Stimulated activated naive CD8-positive, alpha-beta T cell treated with anti-CD3 and anti-CD28 coated beads, Interleukin-15, amount 100 ng/mL, for 72 hours (primary cell): ENCODE results near the gene PAM.

ENCODE experiments used
- ATAC-seq: fragments of 150-1000 bp; cut with Tn5 transposase; 2 replicates; pipeline ENCODE4 v1.10.0; 2021; ENCODE audit warnings: mild to moderate bottlenecking, moderate library complexity
- DNase-seq, 2 donors: peaks; one replicate each; pipeline ENCODE4 v3.0.0; 2021 to 2022
- H3K27ac Mint-ChIP-seq, 2 donors: one replicate each; pipeline ENCODE4 v1.8.0; 2022; ENCODE audit warnings: mild to moderate bottlenecking in 2 of 2, mixed read lengths in 2 of 2, moderate library complexity in 2 of 2
- H3K27me3 Mint-ChIP-seq: one replicate; pipeline ENCODE4 v1.8.0; 2022; ENCODE audit warnings: mixed read lengths
- H3K4me1 Mint-ChIP-seq: one replicate; pipeline ENCODE4 v1.8.0; 2022; ENCODE audit warnings: mild to moderate bottlenecking, mixed read lengths
- H3K4me3 Mint-ChIP-seq, 2 donors: one replicate each; pipeline ENCODE4 v1.8.0; 2022; ENCODE audit warnings: mild to moderate bottlenecking in 2 of 2, mixed read lengths in 2 of 2, moderate library complexity in 1 of 2
- H3K9me3 Mint-ChIP-seq, 2 donors: one replicate each; pipeline ENCODE4 v1.8.0; 2022; ENCODE audit warnings: mixed read lengths in 2 of 2

PAM gene

DNA sequence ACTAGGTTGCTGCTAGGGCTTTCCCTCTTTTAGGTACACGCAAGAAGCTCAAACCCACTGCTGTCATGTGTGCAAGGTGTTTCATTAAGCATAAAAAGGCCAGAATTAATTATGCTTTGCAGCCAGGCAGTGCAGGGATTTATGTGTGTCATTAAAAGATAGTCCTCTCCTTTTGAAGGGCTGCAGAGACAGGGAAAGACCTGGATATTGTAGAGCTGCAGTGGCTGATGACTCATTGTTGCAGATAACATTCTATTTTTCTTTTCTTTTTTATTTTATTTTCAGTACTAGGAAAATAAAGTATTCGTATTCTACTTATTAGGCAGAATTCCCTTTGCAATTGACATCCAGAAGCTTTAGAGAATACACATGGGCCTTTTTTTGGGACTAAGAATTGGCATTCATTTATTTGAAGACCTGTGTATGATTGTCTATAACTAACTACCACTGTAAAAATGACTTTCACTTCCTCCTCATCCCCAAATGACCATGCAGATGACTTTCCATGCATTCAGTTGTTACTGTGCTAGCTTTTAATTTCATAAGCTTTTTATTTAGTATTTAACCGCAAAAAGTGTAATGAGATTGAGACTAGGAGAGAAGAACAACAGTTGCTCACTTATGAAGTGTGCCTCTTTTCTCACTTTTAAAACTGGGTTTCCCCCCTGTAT lies 113.0 kb downstream of the PAM start:
- H3K4me3 Mint-ChIP-seq = no peak overlapping the region
- no peak for ATAC-seq
- no peak overlapping the region for H3K27ac Mint-ChIP-seq
- DNase-seq = no peak
- peaks cover 15% of the 10 kb centered on the region for H3K4me1 Mint-ChIP-seq
- H3K27me3 Mint-ChIP-seq = peaks cover 17% of the 10 kb centered on the region
- no peaks in the 10 kb centered on the region for H3K9me3 Mint-ChIP-seq

- peaks cover 15% of the 10 kb centered on the region for H3K4me1 Mint-ChIP-seq
- no peaks in the 10 kb centered on the region for H3K9me3 Mint-ChIP-seq
- ATAC-seq (no peak), DNase-seq (no peak)
- no peak overlapping the region for H3K27ac Mint-ChIP-seq
- peaks cover 17% of the 10 kb centered on the region for H3K27me3 Mint-ChIP-seq
- no peak overlapping the region for H3K4me3 Mint-ChIP-seq
These were observed 114.1 kb downstream of the PAM start for GRCh38 chr5:102869230-102869629.

DNA sequence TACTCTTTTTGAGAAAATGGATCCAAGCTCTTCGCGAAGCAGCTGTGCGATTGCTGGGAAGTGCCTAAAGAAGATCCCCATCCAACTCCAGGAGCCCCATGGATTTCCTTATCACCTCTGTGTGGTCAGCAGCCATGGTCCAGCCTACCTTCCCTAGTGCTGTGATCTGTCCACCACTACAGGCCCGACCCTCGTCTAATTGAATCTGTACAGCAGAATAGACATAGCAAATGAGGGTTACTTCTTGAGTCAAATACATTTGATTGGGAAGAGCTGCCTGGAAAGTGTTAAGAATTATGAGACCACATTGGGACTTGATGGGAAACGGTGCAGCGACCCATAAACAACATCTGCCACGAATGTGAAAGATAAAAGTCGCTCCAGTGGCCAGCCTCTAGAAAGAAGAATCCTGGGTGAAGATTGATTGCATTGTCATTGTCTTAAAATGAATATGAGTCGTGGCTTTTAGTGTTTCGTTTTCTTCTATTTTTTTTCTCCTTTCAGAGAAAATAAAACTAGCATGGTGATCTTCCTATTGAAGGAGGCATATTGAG lies 118.4 kb downstream of the PAM start:
- ATAC-seq = no peak
- no peak for DNase-seq
- H3K27me3 Mint-ChIP-seq = no peaks in the 10 kb centered on the region
- no peak overlapping the region for H3K4me3 Mint-ChIP-seq
- no peaks in the 10 kb centered on the region for H3K9me3 Mint-ChIP-seq
- no peak overlapping the region for H3K27ac Mint-ChIP-seq
- no peaks in the 10 kb centered on the region for H3K4me1 Mint-ChIP-seq

- DNase-seq (no peak), ATAC-seq (no peak)
- no peak overlapping the region for H3K27ac Mint-ChIP-seq
- no peak overlapping the region for H3K4me3 Mint-ChIP-seq
- no peaks in the 10 kb centered on the region for H3K9me3 Mint-ChIP-seq
- no peaks in the 10 kb centered on the region for H3K4me1 Mint-ChIP-seq
- no peaks in the 10 kb centered on the region for H3K27me3 Mint-ChIP-seq
These were observed 118.9 kb downstream of the PAM start for GRCh38 chr5:102874054-102874453.

GRCh38 chr5:102875721-102876123 lies 120.6 kb downstream of the PAM start:
- Mint-ChIP-seq H3K27me3 (no peaks in the 10 kb centered on the region), H3K27ac (no peak overlapping the region), H3K4me1 (no peaks in the 10 kb centered on the region), H3K4me3 (no peak overlapping the region), H3K9me3 (no peaks in the 10 kb centered on the region)
- no peak for DNase-seq
- no peak for ATAC-seq

DNA sequence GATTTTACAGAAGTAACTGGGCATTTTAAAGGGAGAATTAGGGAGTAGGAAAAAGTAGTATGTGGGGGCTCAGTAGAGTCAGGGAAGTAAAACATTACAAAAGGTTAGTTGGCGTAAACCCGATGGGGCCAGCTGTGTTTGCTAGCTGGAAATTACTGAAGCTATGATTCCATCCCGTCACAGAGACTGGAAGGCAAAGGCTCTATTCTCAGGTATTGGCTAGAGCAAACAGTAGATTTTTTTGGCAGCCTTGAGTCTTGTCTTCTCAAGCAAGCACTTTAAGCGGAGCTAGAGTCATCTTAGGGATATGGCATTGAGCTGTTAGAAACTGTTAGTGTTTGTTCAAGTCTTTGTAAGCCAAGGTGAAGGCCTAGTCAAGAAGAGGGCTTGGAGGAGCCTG lies 121.5 kb downstream of the PAM start:
- Mint-ChIP-seq H3K27ac (no peak overlapping the region), H3K4me1 (no peaks in the 10 kb centered on the region), H3K4me3 (no peak overlapping the region), H3K27me3 (no peaks in the 10 kb centered on the region), H3K9me3 (no peaks in the 10 kb centered on the region)
- ATAC-seq (no peak), DNase-seq (no peak)

GRCh38 chr5:102879741-102880140 lies 124.6 kb downstream of the PAM start:
- H3K27me3 Mint-ChIP-seq = no peaks in the 10 kb centered on the region
- no peaks in the 10 kb centered on the region for H3K4me1 Mint-ChIP-seq
- DNase-seq (no peak), ATAC-seq (no peak)
- no peak overlapping the region for H3K27ac Mint-ChIP-seq
- H3K4me3 Mint-ChIP-seq = no peak overlapping the region
- no peaks in the 10 kb centered on the region for H3K9me3 Mint-ChIP-seq

DNA sequence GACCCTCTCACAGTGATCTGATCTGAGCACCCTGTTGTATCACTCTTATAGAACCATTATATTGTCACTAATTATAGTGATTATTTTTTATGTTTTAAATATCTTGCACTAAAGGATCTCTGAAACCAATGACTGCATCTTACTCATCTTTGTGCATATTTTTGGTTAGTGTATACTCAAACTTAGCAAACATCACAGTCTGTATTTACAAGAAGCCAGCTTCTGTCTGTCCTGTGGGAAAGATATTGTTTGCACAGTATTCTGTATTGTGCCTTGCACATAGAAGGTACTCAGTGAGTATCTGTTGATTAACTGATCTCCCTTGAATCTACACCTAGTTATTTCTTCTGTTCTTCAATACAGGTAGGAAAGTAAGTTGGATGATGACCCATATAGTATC lies 131.5 kb downstream of the PAM start:
- Mint-ChIP-seq H3K27me3 (no peaks in the 10 kb centered on the region), H3K27ac (no peak overlapping the region), H3K4me1 (no peaks in the 10 kb centered on the region), H3K4me3 (no peak overlapping the region), H3K9me3 (no peaks in the 10 kb centered on the region)
- DNase-seq = no peak
- no peak for ATAC-seq

DNA sequence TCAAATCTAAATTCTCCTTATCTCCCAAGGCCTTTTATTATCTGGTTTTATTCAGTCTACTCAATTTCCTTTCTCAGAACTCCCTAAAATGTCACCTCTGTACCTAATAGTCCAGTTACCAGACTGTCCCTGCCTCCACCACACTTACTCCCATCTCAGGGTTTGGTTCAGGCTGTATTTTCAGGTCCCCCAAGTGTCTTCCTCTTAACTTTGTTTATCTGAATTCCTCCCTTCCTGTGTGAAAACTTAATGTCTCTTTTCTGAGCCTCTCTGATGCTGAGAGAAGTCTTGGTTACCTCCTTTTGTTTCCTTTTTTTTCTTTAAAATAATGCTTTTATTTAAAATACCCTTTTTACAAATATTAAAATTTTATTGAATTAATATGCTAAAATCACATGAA lies 133.4 kb downstream of the PAM start:
- no peaks in the 10 kb centered on the region for H3K9me3 Mint-ChIP-seq
- H3K4me1 Mint-ChIP-seq = no peaks in the 10 kb centered on the region
- H3K27me3 Mint-ChIP-seq = no peaks in the 10 kb centered on the region
- ATAC-seq (no peak), DNase-seq (no peak)
- H3K4me3 Mint-ChIP-seq = no peak overlapping the region
- no peak overlapping the region for H3K27ac Mint-ChIP-seq

- DNase-seq = no peak
- H3K27ac Mint-ChIP-seq = no peak overlapping the region
- no peaks in the 10 kb centered on the region for H3K4me1 Mint-ChIP-seq
- no peaks in the 10 kb centered on the region for H3K9me3 Mint-ChIP-seq
- no peak overlapping the region for H3K4me3 Mint-ChIP-seq
- ATAC-seq = no peak
- H3K27me3 Mint-ChIP-seq = no peaks in the 10 kb centered on the region
These were observed 133.9 kb downstream of the PAM start for GRCh38 chr5:102889033-102889432.

- Mint-ChIP-seq H3K4me1 (no peaks in the 10 kb centered on the region), H3K27me3 (no peaks in the 10 kb centered on the region), H3K27ac (no peak overlapping the region), H3K4me3 (no peak overlapping the region), H3K9me3 (no peaks in the 10 kb centered on the region)
- ATAC-seq (no peak), DNase-seq (no peak)
These were observed 135.0 kb downstream of the PAM start for GRCh38 chr5:102890133-102890532.

GRCh38 chr5:102891175-102891574 lies 136.1 kb downstream of the PAM start:
- ATAC-seq (no peak), DNase-seq (no peak)
- Mint-ChIP-seq H3K4me1 (no peaks in the 10 kb centered on the region), H3K9me3 (no peaks in the 10 kb centered on the region), H3K4me3 (no peak overlapping the region), H3K27ac (no peak overlapping the region), H3K27me3 (no peaks in the 10 kb centered on the region)

GRCh38 chr5:102893942-102894341 lies 138.8 kb downstream of the PAM start:
- no peak overlapping the region for H3K4me3 Mint-ChIP-seq
- H3K27ac Mint-ChIP-seq = no peak overlapping the region
- H3K27me3 Mint-ChIP-seq = no peaks in the 10 kb centered on the region
- no peaks in the 10 kb centered on the region for H3K9me3 Mint-ChIP-seq
- ATAC-seq (no peak), DNase-seq (no peak)
- H3K4me1 Mint-ChIP-seq = no peaks in the 10 kb centered on the region

DNA sequence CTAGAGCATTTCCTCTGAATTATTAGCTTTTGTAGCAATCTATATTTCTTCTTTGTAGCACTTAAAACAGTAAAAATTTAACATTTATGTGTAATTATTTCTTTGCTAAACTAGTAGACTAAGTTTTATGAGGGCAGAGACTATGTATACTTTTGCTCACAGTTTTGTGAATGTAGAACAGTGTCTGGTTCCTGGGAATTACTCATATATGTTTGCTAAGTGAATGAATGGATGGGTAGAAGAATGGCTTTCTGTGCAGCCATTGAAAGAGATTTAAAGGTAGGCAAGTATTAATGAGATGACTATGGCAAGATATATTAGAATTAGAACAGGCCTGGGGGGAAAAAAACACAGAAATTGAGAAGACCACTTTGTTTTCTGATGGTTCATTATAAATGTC lies 140.1 kb downstream of the PAM start:
- Mint-ChIP-seq H3K4me1 (no peaks in the 10 kb centered on the region), H3K27ac (no peak overlapping the region), H3K9me3 (no peaks in the 10 kb centered on the region), H3K4me3 (no peak overlapping the region), H3K27me3 (no peaks in the 10 kb centered on the region)
- DNase-seq (no peak), ATAC-seq (no peak)

GRCh38 chr5:102895976-102896375 lies 140.9 kb downstream of the PAM start:
- Mint-ChIP-seq H3K9me3 (no peaks in the 10 kb centered on the region), H3K4me1 (no peaks in the 10 kb centered on the region), H3K27ac (no peak overlapping the region), H3K27me3 (no peaks in the 10 kb centered on the region), H3K4me3 (no peak overlapping the region)
- ATAC-seq (no peak), DNase-seq (no peak)

DNA sequence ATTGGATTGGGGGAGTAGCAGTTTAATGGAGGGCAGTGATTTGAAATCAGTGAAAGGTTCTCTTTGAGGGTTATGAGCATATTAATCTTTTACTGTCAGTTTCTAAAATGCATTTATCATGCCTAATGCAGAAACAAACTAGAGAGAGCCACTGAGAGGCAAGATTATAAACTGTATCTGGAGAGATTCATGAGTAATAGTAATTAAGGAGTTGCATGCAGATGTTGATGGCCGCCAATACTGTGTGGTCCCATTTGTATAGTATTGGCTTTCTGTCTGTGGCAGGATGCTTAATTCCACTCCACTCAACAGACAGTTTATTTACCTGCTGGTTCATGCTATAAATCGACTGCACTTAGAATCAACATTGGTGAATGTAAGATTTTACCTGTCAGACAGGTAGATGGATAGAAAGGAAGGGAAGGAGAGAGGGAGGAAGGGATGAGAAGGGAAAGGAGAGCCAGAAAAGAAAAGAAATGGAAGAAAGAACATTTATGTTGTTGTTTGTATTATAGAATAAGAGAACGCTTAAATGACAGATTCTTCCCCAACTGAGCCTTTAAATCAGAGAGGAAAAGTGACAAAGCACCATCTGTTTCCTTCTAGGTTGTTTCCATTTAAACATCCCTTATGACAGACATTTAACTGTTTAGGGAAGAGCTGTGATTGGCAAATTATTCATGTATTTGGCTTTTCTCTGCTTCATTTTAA lies 146.5 kb downstream of the PAM start:
- Mint-ChIP-seq H3K27ac (peak overlapping the region in 1 of 2 donors; percentile 9), H3K9me3 (no peaks in the 10 kb centered on the region), H3K27me3 (no peaks in the 10 kb centered on the region), H3K4me3 (no peak overlapping the region), H3K4me1 (no peaks in the 10 kb centered on the region)
- DNase-seq (no peak), ATAC-seq (no peak)

DNA sequence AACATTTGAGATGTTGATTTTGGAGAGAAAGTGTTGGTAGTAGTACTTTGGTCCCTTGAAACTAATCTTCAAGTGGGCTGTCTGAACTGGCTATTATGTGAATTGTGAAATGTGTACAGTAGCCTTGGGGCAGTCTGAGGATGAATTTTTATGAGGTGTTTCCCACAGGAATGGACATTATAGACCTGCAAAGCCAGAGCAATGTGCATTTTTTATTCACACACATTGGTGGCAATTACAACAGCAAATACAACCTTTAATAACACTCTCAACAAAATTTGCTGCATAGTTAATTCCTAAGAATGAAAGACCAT lies 147.0 kb downstream of the PAM start:
- ATAC-seq (no peak), DNase-seq (no peak)
- Mint-ChIP-seq H3K4me1 (no peaks in the 10 kb centered on the region), H3K27ac (no peak overlapping the region), H3K4me3 (no peak overlapping the region), H3K27me3 (no peaks in the 10 kb centered on the region), H3K9me3 (no peaks in the 10 kb centered on the region)
